Activated T-cell treated with anti-CD3 and anti-CD28 coated beads, Interleukin-2, amount 50 U/mL, for 48 hours (primary cell): ENCODE data around the gene KCNJ3.
"Not testable (repeated sequence)": the region's sequence is repeated elsewhere in the genome, so short reads cannot be mapped to it uniquely, and the experiment has no call there.

ENCODE experiments used
- DNase-seq, 2 experiments: peaks; one replicate each; pipeline ENCODE4 v3.0.0-alpha.2; 2020

The KCNJ3 gene

GRCh38 chr2:154855138-154855537 is 156.6 kb downstream of the KCNJ3 start:
- DNase-seq: no peak

- not testable (repeated sequence) for DNase-seq
These were observed 168.7 kb downstream of the KCNJ3 start for GRCh38 chr2:154867151-154867550.

- DNase-seq: no peak
These were observed 177.5 kb downstream of the KCNJ3 start for GRCh38 chr2:154875999-154876398.

- DNase-seq: no peak
These were observed 184.2 kb downstream of the KCNJ3 start for GRCh38 chr2:154882725-154883124.

GRCh38 chr2:154886316-154886715 is 187.8 kb downstream of the KCNJ3 start:
- DNase-seq: no peak

GRCh38 chr2:154898269-154898668 is 199.8 kb downstream of the KCNJ3 start:
- no peak for DNase-seq

GRCh38 chr2:154901063-154901462 is 202.6 kb downstream of the KCNJ3 start:
- no peak for DNase-seq
